MM.1S (cell line): ENCODE data around the gene HTRA2.

Experiments used
- EZH2phosphoT487 ChIP-seq: fragments of 300-600 bp; sonication (generic); IDR thresholded peaks from 2 replicates; pipeline ENCODE4 v1.6.1; 2018; ENCODE audit warnings: antibody characterized with exemption, low read length
- TF ChIP-seq, protein P1 (sequence below): fragments of 300-600 bp; sonication (generic); IDR thresholded peaks from 2 replicates; pipeline ENCODE4 v1.5.1; 2016; ENCODE audit warnings: antibody characterized with exemption, low read length, mixed read lengths

DNA sequence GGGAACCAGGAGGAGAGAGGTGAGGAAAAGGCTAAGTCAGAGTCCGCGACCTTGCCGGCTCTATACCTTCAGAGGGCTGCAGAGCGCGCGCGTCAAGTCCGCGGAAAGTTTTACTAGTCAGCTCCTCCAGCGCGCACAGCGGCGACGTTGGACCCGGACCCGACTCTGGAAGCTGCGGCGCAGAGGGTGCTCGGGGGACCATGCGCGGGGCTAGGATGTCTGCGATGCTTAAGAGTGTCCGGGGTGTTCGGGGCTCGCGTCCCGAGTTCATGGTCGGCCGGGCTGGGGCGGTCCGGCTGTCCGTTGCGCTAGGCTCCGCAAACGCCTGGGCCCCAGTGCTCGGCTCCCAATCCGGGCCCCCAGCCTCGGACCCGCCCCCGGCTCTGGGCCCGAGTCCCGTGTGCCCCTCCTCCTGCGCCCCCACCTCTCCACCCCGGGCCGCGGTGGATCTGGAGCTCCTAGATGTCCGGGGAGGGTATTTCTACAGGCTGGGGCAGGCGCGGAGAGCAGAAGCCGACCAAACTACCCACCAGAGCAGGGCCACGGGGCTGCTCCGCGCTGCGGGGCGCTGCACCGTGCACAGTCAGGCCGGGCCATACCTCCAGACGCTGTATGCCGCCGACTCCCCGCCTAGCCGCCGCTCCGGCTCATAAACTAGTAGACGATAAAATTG is 30.3 kb upstream of the HTRA2 start, which contains the start of gene LBX2:
- TF ChIP-seq, protein P1, sequence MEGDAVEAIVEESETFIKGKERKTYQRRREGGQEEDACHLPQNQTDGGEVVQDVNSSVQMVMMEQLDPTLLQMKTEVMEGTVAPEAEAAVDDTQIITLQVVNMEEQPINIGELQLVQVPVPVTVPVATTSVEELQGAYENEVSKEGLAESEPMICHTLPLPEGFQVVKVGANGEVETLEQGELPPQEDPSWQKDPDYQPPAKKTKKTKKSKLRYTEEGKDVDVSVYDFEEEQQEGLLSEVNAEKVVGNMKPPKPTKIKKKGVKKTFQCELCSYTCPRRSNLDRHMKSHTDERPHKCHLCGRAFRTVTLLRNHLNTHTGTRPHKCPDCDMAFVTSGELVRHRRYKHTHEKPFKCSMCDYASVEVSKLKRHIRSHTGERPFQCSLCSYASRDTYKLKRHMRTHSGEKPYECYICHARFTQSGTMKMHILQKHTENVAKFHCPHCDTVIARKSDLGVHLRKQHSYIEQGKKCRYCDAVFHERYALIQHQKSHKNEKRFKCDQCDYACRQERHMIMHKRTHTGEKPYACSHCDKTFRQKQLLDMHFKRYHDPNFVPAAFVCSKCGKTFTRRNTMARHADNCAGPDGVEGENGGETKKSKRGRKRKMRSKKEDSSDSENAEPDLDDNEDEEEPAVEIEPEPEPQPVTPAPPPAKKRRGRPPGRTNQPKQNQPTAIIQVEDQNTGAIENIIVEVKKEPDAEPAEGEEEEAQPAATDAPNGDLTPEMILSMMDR, result no peak
- TF ChIP-seq EZH2phosphoT487, result no peak
